Astrocyte (in vitro differentiated cells and primary cell): Measurements from ENCODE around the gene ELOVL2. TPM values are rescaled to one million over a fixed set of nuclear protein-coding genes. Genes with fewer than 3 reads are reported as not detected.

ENCODE experiments used
- DNase-seq: peaks from one replicate; pipeline ENCODE4 v3.0.0-alpha.2; 2010; ENCODE audit warnings: low read depth
- FAIRE-seq: peaks from 2 replicates; lab custom pipeline; 2011; peaks lifted over from hg19 to GRCh38; lab: Jason Lieb, UNC
- H2AFZ ChIP-seq: 2 replicates; pipeline ENCODE4 v1.6.0; 2012; ENCODE audit warnings: low read depth, low read length, inconsistent platforms
- H3K27ac ChIP-seq: 2 replicates; pipeline ENCODE4 v1.5.1; 2011; ENCODE audit warnings: low read depth, low read length, inconsistent platforms
- H3K27me3 ChIP-seq: 2 replicates; pipeline ENCODE4 v1.6.0; 2011; ENCODE audit warnings: low read length, inconsistent platforms; ENCODE audit not compliant: insufficient read depth
- H3K36me3 ChIP-seq: 2 replicates; pipeline ENCODE4 v1.5.1; 2011; ENCODE audit warnings: low read length, inconsistent platforms; ENCODE audit not compliant: insufficient read depth
- H3K4me1 ChIP-seq: 2 replicates; pipeline ENCODE4 v1.5.1; 2011; ENCODE audit warnings: low read length, inconsistent platforms; ENCODE audit not compliant: insufficient read depth
- H3K4me2 ChIP-seq: 2 replicates; pipeline ENCODE4 v1.6.0; 2012; ENCODE audit warnings: low read length, inconsistent platforms
- H3K4me3 ChIP-seq: 2 replicates; pipeline ENCODE4 v1.5.1; 2011; ENCODE audit warnings: low read depth, mild to moderate bottlenecking, low read length, inconsistent platforms; ENCODE audit not compliant: insufficient read depth
- H3K79me2 ChIP-seq: 2 replicates; pipeline ENCODE4 v1.6.0; 2012; ENCODE audit warnings: mild to moderate bottlenecking, low read length, inconsistent platforms; ENCODE audit not compliant: insufficient read depth
- H3K9ac ChIP-seq: 2 replicates; pipeline ENCODE4 v1.6.0; 2012; ENCODE audit warnings: mild to moderate bottlenecking, low read length, inconsistent platforms
- H3K9me3 ChIP-seq: 2 replicates; pipeline ENCODE4 v1.5.1; 2012; ENCODE audit warnings: low read depth, mild to moderate bottlenecking, low read length, inconsistent platforms; ENCODE audit not compliant: insufficient read depth
- H4K20me1 ChIP-seq: 2 replicates; pipeline ENCODE4 v1.6.0; 2012; ENCODE audit warnings: low read length, inconsistent platforms; ENCODE audit not compliant: insufficient read depth
- H3K27ac Mint-ChIP-seq: one replicate; pipeline ENCODE4 v1.8.0; 2021; ENCODE audit warnings: mild to moderate bottlenecking, mixed read lengths; ENCODE audit not compliant: unreplicated experiment
- H3K27me3 Mint-ChIP-seq: one replicate; pipeline ENCODE4 v1.8.0; 2021; ENCODE audit warnings: low read depth, mixed read lengths; ENCODE audit not compliant: unreplicated experiment
- H3K36me3 Mint-ChIP-seq: one replicate; pipeline ENCODE4 v1.8.0; 2021; ENCODE audit warnings: low read depth, mixed read lengths; ENCODE audit not compliant: unreplicated experiment
- H3K4me1 Mint-ChIP-seq: one replicate; pipeline ENCODE4 v1.8.0; 2021; ENCODE audit warnings: low read depth, mixed read lengths; ENCODE audit not compliant: unreplicated experiment
- H3K4me3 Mint-ChIP-seq: one replicate; pipeline ENCODE4 v1.8.0; 2021; ENCODE audit warnings: mild to moderate bottlenecking, moderate library complexity, mixed read lengths; ENCODE audit not compliant: unreplicated experiment
- H3K9me3 Mint-ChIP-seq: one replicate; pipeline ENCODE4 v1.8.0; 2021; ENCODE audit warnings: mild to moderate bottlenecking, mixed read lengths; ENCODE audit not compliant: unreplicated experiment
- CTCF ChIP-seq: IDR thresholded peaks from 2 replicates; pipeline ENCODE4 v1.5.1; 2011; ENCODE audit warnings: low read depth, mild to moderate bottlenecking, inconsistent platforms, low read length, moderate library complexity; ENCODE audit not compliant: insufficient read depth
- EZH2 ChIP-seq: IDR thresholded peaks from 2 replicates; pipeline ENCODE4 v1.6.1; 2012; ENCODE audit warnings: mild to moderate bottlenecking, low read length, inconsistent platforms; ENCODE audit not compliant: insufficient read depth
- total RNA-seq: library from RNA; stranded (reverse); gene quantifications from 2 replicates; pipeline ENCODE4 v1.2.1, GENCODE V29; 2021

Gene ELOVL2
- total RNA-seq, 1 donor from 2014 or later: 5.7 TPM

DNA sequence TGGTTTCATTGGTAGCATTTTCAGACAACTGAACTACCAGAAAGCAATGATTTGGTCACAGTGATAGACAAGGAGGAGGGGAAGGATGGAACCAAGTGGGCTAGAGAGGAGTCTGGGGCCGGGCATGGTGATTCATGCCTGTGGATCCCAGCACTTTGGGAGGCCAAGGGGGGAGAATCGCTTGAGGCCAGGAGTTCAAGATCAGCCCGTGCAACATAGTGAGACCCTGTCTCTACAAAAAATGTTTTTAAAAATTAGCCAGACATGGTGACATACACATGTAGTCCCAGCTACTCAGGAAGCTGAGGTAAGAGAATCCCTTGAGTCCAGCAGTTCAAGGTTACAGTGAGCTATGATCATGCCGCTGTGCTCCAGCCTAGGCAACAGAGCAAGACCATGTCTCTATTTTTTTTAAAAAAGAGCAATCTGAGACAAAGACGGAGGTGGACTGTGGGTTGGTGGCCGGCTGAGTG is 86.7 kb downstream of the ELOVL2 start:
- peaks cover 5% of the 10 kb centered on the region for H3K4me1 ChIP-seq
- DNase-seq (no peak), FAIRE-seq (no peak)
- no peaks in the 10 kb centered on the region for H3K36me3 ChIP-seq
- no peak overlapping the region for H3K9ac ChIP-seq
- Mint-ChIP-seq H3K27me3 (no peaks in the 10 kb centered on the region), H3K27ac (no peak overlapping the region), H3K4me1 (peaks cover 10% of the 10 kb centered on the region), H3K36me3 (peaks cover 2% of the 10 kb centered on the region), H3K4me3 (no peak overlapping the region), H3K9me3 (peaks cover 4% of the 10 kb centered on the region)
- no peaks in the 10 kb centered on the region for H3K79me2 ChIP-seq
- H2AFZ ChIP-seq: no peak overlapping the region
- H3K4me2 ChIP-seq: no peak overlapping the region
- no peak overlapping the region for H3K27ac ChIP-seq
- H3K4me3 ChIP-seq: no peak overlapping the region
- TF ChIP-seq CTCF (no peak), EZH2 (no peak)
- H4K20me1 ChIP-seq: no peaks in the 10 kb centered on the region
- no peaks in the 10 kb centered on the region for H3K9me3 ChIP-seq
- H3K27me3 ChIP-seq: no peaks in the 10 kb centered on the region

GRCh38 chr6:10956776-10957175 is 87.3 kb downstream of the ELOVL2 start:
- DNase-seq: no peak
- FAIRE-seq: no peak
- peaks cover 6% of the 10 kb centered on the region for H3K4me1 Mint-ChIP-seq

More at GRCh38 chr6:10956776-10957175, 87.3 kb downstream of the ELOVL2 start:
- Histone ChIP-seq H3K79me2 (no peaks in the 10 kb centered on the region), H3K27me3 (no peaks in the 10 kb centered on the region), H2AFZ (no peak overlapping the region), H3K4me3 (no peak overlapping the region), H3K27ac (no peak overlapping the region), H3K36me3 (no peaks in the 10 kb centered on the region), H4K20me1 (no peaks in the 10 kb centered on the region), H3K9ac (no peak overlapping the region), H3K9me3 (no peaks in the 10 kb centered on the region), H3K4me2 (no peak overlapping the region), H3K4me1 (peaks cover 2% of the 10 kb centered on the region)
- no peak overlapping the region for H3K27ac Mint-ChIP-seq
- H3K36me3 Mint-ChIP-seq: peaks cover 2% of the 10 kb centered on the region
- H3K4me3 Mint-ChIP-seq: no peak overlapping the region
- no peak for TF ChIP-seq CTCF
- TF ChIP-seq EZH2: no peak
- H3K27me3 Mint-ChIP-seq: no peaks in the 10 kb centered on the region
- H3K9me3 Mint-ChIP-seq: peaks cover 4% of the 10 kb centered on the region
